ENCODE measurements around the gene PLEKHA4.
"Not testable (repeated sequence)": the region's sequence is repeated elsewhere in the genome, so short reads cannot be mapped to it uniquely, and the experiment has no call there.

The PLEKHA4 gene

DNA sequence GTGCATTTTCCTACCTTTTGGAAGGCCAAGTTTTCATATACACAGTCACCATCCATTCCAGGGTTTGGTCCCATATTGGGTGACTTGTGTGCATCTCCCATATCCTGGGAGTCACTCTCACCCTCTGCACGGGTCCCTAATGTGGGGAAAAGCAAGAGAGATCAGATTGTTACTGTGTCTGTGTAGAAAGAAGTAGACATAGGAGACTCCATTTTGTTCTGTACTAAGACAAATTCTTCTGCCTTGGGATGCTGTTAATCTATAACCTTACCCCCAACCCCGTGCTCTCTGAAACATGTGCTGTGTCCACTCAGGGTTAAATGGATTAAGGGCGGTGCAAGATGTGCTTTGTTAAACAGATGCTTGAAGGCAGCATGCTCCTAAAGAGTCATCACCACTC lies 21.1 kb upstream of the PLEKHA4 start:
- DNase-seq (ENCODE audit: low spot score), result not testable (repeated sequence)

- no peak for DNase-seq (ENCODE audit: low spot score)
These were observed 19.6 kb upstream of the PLEKHA4 start for GRCh38 chr19:48887861-48888612.

DNA sequence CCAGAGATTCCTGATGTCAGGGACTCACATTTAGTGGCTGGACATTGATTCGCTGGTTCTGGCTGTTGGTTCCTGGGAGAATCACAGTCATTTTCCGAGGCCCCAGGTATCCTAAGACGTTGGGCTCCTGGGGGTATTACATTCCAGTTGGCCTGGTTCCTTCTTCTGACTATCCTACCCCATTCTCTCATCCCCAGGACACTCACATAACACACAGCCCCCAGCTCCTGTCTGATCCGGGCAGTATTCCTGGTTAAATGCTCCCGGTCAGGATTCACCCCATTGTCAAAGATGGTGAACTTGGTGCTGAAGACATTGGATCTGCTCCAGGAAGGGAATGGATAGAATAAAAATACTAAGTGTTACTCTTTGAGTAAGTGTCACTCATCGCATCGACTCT lies 15.3 kb upstream of the PLEKHA4 start:
- DNase-seq (ENCODE audit: low spot score), result no peak

DNA sequence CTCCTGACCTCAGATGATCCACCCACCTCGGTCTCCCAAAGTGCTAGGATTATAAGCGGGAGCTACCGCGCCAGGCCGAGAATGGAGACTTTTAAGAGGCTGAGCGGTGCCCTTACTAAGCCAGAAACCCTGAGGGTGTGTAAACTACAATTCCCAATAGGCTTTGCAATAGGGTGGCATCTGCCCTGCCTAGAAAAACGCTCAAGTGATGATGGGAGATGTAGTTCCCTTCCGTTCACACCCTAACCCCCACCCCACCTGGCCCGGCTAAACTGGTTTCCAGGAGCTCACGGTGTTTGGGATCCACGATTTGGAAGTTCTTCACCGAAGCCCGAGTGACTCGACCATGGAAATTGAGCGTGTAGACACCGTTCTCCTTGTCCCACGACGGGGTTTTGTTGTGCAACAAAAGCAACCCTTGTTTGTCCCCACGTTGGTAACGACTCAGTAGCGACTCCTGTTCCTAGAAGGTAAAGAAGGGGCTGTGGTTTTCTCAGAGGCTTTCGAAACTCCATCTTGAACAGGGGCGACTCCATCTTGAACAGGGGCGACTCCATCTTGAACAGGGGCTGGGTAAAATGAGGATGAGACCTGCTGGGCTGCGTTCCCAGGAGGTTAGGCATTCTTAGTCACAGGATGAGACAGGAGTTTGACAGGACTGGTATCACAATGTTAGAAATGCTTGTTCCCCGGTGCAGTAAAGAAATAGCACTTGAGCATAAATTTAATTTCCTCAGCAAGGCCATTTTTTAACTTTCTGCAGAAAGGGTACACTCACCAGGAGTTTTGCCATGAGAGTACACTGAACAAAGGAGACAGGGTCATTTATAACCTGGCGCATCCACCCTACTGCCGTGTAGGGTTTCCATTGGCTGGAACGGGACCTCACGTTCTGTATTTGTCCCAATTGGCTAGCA lies 13.6 kb upstream of the PLEKHA4 start:
- no peak for DNase-seq (ENCODE audit: low spot score)

- not testable (repeated sequence) for DNase-seq (ENCODE audit: low spot score)
These were observed 11.3 kb upstream of the PLEKHA4 start for GRCh38 chr19:48879696-48880095.

- DNase-seq (ENCODE audit: low spot score), result no peak
These were observed 10.7 kb upstream of the PLEKHA4 start for GRCh38 chr19:48879025-48879637.

DNA sequence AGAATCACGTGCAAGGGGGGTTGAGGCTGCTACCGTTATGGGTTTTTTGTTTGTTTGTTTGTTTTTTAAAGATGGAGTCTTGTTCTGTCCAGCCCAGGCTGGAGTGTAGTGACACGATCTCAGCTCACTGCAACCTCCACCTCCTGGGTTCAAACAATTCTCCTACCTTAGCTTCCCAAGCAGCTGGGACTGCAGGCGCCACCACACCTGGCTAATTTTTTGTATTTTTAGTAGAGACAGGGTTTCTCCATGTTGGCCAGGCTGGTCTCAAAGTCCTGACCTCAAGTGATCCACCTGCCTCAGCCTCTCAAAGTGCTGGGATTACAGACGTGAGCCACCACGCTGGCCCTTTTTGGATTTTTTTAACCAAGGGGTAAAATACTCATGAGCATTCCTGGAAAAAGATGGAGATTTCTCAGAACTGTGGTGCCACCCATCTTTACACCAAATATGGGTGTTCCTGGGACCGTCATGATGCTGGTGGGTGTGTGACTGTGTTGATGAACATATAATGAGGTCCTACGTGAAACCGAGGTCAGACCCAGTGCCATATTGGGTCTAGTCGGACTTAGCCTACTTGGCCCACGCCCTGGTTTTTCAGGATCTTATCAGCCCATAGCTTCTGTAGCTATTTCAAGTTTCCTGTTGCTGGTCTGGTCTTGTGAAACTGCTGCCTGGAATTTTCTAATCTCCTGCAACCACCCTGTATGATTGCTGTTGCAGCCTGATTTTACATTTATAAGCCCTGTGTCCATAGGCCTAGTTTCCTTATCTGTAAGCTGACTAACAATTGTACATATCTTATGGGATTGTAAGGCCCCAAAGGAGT lies 10.0 kb upstream of the PLEKHA4 start:
- no peak for DNase-seq (ENCODE audit: low spot score)

DNA sequence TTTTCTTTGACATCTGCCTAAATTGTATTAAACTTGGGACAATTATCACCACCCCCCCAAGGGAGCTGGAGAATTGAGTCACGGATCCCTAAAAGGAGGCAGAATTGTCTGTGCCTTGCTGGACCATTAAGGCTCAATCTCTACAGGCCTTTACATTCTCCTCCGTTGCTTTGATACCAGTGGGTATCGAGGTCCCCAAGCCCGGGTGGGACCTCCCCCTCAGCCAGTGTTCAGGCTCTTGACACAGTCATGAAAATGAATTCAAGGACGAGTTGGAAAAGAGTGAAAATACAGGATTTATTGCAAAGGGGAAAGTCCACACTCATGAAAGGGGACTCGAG lies 9.4 kb upstream of the PLEKHA4 start:
- no peak for DNase-seq (ENCODE audit: low spot score)

- not testable (repeated sequence) for DNase-seq (ENCODE audit: low spot score)
These were observed 7.9 kb upstream of the PLEKHA4 start for GRCh38 chr19:48876043-48876981.

- no peak for DNase-seq (ENCODE audit: low spot score)
These were observed 6.1 kb upstream of the PLEKHA4 start for GRCh38 chr19:48874303-48875135.

- no peak for DNase-seq (ENCODE audit: low spot score)
These were observed 5.3 kb upstream of the PLEKHA4 start for GRCh38 chr19:48873476-48874302.

GRCh38 chr19:48872884-48873475 lies 4.6 kb upstream of the PLEKHA4 start:
- DNase-seq (ENCODE audit: low spot score), result peak; percentile 85

DNA sequence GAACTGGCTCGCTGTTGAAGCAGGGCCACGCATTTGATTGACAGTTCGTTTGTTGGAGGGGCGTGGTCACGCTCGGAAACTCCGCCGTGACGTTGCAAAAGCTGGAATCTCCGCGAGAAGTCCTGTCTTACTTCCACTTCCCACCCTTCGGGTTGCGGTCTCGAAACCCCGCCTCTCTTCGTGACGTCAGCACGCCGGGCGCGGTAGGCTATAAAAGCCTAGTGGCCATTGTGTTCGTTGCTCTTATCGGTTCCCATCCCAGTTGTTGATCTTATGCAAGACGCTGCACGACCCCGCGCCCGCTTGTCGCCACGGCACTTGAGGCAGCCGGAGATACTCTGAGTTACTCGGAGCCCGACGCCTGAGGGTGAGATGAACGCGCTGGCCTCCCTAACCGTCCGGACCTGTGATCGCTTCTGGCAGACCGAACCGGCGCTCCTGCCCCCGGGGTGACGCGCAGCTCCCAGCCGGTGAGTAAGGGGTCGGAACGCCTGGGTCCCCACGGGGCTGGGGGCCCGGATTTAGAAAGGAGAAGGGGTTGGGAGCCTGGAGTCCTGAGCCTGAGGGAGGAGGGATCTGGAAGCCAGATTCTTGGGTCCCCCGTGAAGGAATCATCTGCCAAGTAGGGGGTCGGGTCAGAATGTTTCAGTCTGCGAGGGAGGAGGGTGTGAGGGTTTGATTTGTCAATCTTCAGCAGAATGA lies 3.9 kb upstream of the PLEKHA4 start, which contains the start of gene PPP1R15A:
Gene PPP1R15A, plus strand, starts transcription at position 240 of the 702 bp plus-strand sequence. CDS start 813 bp downstream, outside the sequence.
- DNase-seq (ENCODE audit: low spot score), result peak; percentile 96

DNA sequence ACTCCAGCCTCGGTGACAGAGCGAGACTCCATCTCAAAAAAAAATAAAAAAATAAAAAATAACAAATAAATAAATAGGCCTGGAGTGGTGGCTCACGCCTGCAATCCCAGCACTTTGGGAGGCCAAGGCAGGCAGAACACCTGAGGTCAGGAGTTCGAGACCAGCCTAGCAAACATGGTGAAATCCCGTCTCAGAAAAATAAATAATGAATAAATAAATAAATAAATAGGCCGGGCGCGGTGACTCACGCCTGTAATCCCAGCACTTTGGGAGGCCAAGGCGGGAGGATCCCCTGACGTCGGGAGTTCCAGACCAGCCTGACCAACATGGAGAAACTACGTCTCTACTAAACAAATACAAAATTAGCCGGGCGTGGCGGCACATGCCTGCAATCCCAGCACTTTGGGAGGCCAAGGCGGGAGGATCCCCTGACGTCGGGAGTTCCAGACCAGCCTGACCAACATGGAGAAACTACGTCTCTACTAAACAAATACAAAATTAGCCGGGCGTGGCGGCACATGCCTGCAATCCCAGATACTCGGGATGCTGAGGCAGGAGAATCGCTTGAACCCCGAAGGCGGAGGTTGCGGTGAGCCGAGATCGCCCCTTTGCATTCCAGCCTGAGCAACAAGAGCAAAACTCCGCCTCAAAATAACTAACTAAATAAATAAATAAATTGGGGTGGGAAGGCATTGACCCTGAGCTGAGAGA lies 3.2 kb upstream of the PLEKHA4 start:
- not testable (repeated sequence) for DNase-seq (ENCODE audit: low spot score)

GRCh38 chr19:48870048-48870447 lies 1.6 kb upstream of the PLEKHA4 start:
- no peak for DNase-seq (ENCODE audit: low spot score)

- DNase-seq (ENCODE audit: low spot score), result no peak
These were observed 687 bp downstream of the PLEKHA4 start for GRCh38 chr19:48867746-48868113.

GRCh38 chr19:48867123-48867745 lies 1.2 kb downstream of the PLEKHA4 start:
- DNase-seq (ENCODE audit: low spot score), result peak; percentile 40

All from AG20443 (cell line).